EH (cell line): Measurements from ENCODE around the gene TTC4.
"Not testable (repeated sequence)": the region's sequence is repeated elsewhere in the genome, so short reads cannot be mapped to it uniquely, and the experiment has no call there.

Experiments
- DNase-seq: peaks from one replicate; pipeline ENCODE4 v3.0.0-alpha.2; 2015; ENCODE audit warnings: low read depth

TTC4 gene

DNA sequence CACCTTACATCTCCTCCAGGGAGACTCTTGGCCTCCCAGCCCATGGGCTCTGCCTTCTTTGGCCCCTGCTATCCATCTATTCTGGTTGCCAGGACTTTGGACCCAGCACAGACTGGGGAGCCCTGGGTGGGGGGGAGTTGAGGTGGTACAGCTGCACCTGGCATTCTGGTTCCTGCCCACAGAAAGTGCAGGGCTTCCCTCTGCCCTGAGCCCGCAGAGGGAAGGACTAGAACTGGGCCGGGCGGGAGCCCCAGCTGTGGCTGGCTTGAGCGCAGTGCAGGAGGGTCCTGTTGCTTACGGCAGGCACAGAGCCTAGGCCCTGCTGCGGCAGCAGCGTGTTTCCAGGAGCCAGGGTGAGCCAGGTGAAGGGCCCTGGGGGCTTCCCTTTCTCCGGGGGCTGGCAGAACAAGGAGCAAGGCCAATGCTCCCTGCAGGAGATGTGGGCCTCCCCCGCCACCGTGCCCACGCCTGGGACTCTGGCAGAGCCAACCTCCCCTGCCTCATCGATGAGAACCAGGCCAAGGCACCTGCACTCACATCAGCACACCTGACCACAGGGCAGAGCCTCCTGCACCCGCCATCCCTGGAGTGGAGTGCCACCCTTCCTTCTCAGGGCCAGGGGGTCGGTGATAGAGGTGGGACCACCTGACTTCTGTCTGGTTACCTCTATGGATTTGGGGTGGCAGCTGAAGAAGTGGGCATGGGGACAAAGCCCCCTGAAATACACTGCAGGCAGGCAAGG is 32.6 kb downstream of the TTC4 start:
- no peak for DNase-seq

DNA sequence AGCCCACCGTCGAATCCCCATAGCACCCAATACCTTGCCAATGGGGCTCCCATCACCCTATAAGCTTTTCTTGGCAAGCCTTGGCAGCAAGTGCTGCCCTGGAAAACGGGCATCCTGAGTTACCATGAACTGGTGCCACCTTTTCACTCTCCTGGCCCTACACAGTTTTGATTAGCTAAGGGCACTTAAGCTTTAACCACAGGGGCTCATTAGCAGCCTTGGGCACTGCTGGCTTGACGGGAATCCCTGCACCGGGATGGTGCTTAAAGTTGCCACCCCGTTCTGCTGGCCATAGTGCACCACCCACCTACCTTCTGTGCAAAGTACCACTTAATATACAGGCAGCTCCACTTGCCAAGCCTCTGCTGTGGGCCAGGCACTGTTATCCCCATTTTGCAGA is 34.9 kb downstream of the TTC4 start:
- DNase-seq = no peak

DNA sequence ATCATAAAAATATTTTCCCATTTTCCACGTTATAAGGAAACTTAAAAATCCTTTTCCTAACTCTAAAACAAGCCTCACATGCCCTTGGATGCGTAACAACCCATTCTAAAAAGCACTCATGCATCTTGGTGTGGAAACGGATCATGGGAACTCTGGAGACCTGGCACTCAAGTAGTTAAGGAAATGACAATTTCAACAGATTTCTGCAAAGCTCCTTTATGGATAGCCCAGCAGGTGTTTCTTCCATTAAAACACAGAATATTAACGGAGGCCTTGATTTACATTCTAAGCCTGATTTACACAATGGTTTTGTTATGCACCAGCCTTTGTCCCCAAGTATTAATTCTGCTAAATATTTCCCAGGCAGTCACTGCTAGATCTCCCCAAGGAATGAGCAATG is 35.8 kb downstream of the TTC4 start:
- no peak for DNase-seq

DNA sequence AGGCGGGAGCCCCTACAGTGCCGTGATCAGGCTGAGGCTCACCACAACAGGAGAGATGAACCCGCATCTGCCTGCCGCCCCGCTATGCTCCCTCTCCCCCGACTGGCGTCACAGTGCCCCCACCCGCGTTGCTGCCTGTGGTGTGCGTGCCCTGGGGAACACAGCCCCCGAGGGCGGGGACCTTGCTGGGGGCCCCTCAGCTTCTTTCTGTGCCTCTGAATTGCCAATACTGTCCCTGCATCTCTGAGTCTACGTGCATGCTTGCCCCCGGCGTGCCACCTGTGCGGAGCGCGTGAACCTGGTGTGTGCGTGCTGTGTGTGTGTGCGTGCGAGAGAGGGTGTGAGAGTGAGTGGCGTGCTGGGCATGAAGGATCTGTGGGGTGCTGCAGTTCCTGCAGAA is 38.4 kb downstream of the TTC4 start:
- DNase-seq = no peak

DNA sequence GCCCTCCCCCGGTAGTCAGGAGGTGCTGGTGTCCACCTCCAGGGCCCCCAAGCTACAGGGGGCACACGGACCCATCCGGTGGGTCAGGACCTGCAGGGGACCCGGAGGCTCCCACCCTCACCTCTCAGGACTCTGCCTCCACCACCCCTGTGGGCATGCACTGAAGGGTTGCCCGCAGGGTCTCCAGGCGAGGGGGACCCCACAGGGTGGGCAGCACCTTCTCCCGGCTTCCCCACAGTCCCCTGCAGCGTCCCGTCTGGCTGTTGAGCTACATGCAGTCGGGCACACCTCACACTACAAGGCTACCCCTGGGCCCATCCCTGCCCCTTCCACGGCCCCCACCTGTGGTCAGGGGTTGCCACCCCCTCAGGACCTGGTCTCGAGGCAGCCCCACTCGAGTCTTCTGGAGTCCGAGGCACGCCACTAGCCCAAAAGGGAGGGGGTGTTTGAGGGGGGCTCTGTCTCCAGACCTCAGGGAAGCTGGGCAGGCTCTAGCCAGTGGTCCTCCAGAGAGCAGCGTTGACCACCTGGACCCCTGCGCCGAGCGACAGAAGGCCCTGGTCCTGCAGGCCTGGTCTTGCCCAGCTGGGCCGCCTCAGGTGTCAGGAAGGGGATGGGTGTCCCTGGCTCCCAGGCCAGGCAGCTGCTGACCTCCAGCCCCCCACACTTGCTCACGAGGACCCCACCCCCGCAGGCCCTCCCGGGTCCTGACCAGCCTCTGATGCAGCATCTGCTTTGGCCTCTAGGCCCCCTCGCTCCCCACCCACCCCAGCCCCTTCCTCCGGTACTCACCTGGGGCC is 39.0 kb downstream of the TTC4 start:
- no peak for DNase-seq

DNA sequence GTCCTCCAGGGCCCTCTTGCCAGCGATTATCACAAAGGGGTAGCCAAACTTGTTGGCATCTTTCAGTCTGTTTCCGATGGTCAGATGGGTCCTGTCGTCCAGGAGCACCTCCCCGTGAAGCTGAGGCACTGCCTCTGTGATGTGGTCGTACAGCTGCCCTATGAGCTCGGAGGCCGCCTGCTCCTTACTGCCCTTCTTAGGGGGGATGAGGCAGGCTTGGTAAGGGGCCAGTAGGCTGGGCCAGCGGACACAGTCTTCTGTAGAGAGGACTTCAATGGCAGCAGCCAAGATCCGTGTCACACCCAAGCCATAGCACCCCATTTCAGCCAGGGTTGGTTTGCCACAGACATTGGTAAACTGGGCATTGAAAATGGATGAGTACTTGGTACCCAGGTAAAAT is 42.2 kb downstream of the TTC4 start:
- no peak for DNase-seq

DNA sequence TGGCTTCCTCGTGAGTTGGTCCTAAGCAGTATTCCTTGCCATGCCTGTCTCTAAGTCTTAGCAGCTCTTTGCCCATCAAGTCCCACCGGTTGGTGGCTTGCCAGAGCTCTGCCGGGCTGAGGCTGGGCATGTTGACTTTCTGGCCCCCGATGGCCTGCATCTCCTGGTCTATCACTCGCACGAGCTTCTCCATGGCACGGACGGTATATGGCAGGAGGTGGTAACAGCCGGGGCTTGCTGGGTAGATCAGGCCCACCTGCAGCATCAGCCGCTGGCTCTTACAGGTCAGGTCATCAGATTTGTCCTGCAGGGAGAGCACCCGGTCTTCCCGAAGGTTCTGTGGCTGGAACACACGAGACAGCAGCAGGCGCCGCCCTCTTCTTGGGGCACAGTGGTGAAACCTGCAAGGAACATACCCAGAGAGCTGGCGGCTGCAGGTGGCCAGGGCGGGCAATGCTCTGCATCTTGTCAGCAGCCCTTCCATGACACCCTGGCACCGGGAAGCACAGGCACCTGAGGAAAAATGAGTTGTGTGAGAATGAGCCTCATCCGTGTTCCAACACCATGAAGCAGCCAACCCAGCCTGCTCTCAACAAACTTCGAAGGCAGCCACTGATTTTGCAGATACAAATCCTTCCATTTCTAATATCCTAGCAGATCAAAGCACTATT is 43.2 kb downstream of the TTC4 start:
- no peak for DNase-seq

DNA sequence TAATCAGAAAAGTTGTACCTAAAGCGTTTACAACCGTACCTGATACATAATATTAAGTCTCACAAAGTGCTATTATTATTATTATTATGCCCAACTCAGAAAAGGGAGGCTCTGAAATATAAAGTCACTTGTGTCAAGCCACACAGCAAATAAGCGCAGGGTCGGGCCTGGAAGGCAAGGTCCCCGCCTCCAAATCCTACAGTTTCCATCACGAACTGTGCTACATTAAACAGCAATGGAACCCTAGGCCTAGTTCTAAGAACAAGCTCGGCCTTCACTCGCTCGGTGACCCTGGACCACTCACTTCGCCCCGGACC is 48.1 kb downstream of the TTC4 start:
- no peak for DNase-seq

DNA sequence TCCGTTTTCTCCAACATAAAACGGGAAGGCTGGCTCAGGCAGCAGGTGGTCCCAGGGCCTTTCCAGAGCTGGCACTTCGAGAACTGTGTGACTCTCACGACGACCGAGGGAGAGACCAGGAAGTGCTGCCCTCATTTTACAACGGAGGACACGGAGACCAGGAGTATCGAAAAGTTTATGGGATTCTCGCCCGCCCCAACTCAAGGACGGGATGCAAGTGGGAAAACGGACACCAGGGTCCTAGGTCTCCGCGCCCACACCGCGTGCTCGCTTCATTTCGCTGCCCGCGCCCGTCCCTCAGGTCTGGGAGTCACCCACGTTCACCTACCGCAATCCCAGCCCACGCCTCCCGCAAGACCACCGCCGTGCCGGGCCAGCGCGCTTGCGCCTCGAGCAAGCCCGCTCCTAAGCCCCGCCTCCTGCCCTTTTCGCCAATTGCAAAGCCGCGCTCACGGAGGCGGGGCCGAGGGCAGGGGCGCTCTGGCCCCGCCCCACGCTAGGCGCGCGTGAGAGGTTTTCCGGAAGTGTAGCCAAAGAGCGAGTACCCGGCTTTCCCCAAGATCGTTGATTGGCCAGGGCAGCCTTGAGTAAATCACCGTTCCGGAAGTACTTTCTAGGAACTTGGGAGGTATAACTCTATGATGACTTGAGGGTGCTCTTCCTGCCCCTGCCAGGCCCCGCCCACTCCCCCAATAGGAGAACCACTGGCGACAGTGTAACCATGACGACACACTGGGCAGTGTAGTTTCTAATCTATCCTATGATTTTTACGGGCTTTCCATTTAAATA is 48.7 kb downstream of the TTC4 start, which contains the start of gene PARS2:
TSS of gene PARS2 (minus strand) at position 391 of the 789 bp plus-strand sequence. CDS start 5,362 bp downstream, outside the sequence.
- peak; percentile 100 for DNase-seq

DNA sequence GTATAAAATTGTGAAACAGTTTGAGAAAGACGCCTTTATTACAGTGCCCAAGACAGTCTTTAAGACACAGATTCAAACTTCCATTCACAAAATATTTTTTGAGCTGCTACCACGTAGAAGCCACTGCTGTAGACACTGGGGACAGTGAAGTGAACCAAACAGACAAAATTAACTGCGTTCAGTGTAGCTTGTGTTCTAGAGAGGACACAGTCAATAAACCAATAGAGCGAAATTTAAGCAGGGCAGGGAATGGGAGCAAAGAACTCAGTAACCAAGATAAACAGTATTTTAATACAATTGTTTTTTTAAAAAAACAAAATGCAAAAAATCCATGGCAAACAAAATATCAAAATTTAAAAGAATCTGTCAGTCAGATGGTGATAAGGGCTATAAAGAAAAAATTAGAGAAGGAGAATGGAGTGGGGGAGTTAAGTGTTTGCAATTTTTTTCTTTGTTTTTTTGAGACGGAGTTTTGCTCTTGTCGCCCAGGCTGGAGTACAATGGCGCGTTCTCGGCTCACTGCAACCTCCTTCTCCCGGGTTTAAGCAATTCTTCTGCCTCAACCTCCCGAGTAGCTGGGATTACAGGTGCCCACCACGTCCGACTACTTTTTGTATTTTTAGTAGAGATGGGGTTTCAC is 49.4 kb downstream of the TTC4 start:
- DNase-seq = no peak

DNA sequence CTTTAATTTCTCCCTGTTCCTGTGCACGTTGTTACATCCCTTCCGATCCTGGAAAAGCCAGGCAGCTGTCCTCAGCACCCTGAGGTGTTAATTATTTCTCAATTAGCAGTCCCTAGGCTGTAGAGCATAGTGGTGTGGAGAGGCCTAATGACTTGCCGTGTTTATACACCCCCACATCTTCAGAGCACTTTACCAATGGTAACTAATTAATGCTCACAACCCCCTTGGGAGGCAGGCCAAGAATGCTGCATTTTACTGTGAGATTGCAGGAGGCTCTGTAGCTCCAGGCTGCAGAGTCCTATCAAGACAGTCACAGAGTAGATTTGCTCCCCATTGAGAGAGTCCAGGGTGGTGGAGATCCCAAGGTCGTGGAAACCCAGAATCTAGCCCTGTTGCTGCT is 51.1 kb downstream of the TTC4 start:
- DNase-seq = no peak

DNA sequence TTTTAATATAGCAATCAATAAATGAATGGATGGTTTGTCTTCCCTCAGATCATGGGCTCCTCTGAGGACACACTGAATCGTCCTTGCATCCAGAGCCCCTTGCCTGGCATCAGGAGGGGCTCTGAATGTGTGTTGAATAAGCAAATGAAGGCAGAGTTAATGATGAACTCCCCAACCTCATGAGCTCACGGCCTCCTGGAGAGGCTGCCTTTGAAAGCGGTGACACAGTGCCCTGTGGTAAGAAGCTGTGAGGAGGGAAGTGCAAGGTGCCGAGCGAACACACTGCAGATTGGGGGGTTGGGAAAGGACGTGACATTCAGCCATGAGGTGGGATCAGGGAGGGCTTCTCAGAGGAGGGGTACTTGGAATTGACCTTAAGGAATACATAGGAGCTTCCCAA is 51.9 kb downstream of the TTC4 start:
- DNase-seq = no peak

DNA sequence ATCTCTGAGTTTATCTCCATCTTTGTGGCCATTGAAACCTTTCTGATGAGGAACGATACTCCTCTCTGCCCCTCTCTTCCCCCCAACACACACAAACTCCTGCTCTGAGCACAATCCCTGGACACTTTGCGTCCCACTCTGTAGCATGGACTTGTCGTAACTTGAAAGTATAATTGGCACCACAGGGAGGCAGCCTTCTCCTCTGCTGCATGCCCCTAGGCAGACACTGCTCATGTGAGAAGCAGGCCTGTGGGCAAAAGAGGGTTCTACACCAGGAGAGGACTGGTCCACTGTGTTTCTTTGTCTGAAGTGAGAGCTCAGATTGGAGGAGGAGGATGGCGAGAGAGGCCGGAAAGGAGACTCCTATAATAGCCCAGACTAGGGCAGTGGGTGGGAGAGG is 52.4 kb downstream of the TTC4 start:
- DNase-seq = peak; percentile 13

DNA sequence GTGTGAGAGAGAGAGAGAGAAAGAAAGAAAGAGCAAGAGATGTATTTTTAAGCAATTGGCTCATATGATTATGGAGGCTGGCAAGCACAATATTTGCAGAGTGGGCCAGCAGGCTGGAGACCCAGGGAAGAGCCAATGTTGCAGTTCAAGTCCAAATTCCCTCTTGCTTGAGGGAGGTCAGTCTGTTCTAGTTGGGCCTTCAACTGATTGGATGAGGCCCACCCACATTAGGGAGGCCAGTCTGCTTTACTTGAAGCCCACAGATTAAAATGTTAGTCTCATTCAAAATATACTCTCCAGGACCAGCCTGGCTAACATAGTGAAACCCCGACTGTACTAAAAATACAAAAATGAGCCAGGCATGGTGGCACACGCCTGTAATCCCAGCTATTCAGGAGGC is 57.3 kb downstream of the TTC4 start:
- DNase-seq = no peak

DNA sequence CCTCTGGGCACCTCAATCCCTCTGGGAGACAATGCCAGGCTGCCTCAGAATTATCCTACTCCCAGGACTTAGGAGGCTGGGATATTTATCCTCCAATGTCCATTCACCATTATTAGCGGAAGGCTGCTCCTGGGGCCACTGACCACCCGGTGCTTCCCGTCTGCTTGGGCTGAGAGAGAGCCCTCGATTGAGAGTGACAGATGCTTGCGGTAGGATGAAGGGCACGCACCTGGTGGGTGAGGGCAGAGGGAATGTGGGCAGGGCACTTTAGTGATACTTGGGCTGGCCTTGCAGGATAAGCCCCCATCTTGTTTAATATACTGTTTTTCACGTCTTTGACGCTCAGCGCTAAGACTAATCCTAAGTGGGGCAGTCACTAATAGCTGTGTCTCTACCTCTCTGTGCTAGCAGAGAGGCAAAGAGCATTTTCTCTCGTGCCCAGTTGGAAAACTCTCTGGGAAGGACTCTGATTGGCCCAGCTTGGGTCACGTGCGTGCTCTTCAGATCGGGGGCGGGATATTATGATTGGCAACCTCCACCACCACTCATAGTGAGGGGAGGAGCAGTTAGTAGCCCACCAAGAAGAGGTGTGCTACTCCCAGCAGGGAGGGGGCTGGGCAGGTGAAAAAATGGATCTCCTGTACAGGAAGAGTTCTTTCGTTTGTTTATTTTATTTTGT is 59.3 kb downstream of the TTC4 start:
- DNase-seq = peak; percentile 49

DNA sequence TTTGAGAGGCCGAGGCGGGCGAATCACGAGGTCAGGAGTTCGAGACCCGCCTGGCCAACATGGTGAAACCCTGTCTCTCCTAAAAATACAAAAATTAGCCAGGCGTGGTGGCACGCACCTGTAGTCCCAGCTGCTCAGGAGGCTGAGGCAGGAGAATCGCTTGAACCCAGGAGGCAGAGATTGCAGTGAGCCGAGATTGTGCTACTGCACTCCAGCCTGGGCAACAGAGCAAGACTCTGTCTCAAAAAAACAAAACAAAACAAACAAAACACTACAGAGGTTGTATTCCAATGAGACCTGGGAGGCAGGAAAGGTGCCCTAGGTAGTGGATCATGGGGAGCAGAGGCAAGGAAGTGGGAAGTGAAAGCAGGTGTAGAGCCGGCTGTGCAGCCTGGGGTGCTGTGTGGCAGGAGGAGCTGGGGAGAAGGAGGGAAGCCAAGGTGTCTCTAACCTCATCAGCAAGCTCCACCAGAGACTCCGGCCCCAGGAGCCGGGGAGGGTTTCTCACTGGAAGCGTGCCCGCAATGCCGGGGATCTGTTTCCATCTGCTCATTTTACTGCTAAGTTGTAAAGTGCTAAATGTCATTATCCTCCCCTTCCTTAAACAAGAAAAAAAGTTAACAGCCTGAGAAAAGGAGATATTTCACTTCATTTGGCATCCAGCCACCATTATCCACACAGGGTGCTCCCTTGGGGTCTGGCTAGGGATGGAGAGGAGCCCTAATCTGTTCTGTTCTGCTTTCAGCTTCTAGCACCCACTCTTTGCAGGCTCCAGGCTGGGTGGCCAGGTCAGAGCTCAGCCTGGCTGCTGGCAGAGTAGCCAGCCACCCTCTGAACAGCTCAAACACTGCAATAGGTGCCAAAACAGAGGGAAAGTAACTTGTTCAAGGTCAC is 60.4 kb downstream of the TTC4 start:
- not testable (repeated sequence) for DNase-seq

DNA sequence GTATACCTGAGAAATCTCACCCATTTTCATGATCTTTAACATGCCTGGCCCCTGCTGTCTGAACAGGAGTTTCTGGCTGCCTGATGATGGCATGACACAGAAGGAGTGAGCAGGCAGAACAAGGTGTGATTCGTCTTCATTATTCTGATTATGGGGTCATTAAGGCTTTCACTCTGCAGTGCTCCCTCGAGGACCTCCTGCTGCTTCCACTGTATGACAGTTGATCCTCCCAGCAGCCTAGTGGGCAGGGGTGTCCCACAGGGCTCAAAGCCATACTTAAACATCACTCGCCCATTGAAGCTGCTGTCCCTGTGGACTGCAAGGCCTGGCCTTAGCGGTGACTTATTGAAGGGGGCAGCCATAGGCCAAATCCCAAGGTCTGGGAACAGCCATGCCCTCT is 61.4 kb downstream of the TTC4 start:
- no peak for DNase-seq

DNA sequence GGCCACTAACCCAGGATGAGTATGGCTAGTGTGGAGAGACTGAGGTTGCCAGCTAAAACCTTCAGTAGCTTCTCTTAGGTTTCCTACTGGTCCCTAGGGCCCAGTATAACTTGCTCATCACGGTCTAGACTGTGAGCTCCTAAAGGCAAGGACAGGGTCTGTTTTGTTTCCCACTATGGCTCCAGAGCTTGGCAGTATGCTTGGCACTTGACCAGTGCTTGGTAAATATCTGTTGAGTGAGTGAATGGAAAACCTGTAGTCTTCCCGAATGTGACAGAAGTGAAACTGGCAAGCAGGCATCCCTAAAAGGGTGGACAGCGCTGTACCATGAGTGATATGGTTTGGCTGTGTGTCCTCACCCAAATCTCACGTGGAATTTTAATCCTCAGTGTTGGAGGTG is 61.8 kb downstream of the TTC4 start:
- no peak for DNase-seq

DNA sequence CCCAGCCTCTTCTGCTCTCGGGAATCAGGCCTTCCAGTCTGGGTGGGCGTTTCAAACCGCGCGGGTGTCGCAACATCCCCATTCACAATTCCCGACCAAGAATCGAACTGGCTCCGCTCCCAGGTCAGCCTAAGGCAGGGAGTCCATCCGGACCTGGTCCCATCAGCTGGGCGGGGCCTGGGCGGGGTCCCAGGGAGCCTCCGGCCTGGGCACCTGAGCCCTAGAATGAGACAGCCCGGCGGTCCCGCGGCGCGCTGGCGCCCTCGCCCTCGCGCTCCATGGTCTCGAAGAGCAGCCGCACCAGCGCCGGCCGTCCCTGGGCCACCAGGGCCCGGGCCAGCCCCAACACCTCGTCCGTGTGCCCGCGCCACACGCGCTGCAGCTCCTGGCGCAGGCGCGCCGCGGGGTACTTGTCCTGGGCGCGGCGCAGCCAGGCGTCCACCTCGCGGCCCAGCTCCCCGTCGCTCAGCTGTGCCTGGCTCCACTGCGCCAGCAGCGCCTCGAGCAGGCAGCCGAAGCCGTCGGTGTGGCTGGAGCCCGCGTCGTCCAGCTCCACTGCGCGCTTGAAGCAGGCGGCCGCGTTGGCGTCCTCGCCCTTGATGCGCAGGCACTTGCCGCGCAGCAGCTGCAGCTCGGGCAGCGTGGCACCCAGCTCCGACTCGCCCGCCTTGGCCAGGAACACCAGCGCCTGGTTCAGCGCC is 65.5 kb downstream of the TTC4 start:
- no peak for DNase-seq

DNA sequence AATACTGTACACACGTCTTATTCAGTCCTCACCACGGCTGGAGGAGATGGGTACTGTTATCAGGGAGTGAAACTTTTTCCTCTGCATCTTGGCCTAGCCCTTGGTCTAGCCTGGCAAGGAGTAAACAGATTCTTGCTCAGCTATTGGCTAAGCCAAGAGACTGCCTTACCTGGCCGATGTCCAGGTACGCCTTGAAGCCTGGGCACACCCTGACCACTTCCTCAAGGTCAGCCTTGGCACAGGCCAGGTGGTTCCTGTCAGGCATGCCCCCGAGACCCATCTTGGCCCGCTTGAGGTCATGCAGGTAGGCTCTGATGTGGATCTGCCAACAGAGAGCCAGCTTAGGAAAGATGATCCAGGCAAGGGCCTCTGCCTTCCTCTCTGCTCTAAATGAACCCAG is 66.5 kb downstream of the TTC4 start:
- no peak for DNase-seq
